ENCODE measurements around the gene ME1.

- TF ChIP-seq EZH2 (IDR thresholded peaks at IDR 0.05; ENCODE audit: insufficient read depth, poor library complexity, severe bottlenecking) (no peak), EZH2phosphoT487 (IDR thresholded peaks at IDR 0.05; ENCODE audit: insufficient read depth, low read depth) (no peak)
These were observed 33.7 kb upstream of the ME1 start for GRCh38 chr6:83464381-83465140.

Data from GM23248 (cell line).